Bronchial epithelial cell (primary cell): Measurements from ENCODE around the gene SPHK2. TPM values are rescaled to one million over a fixed set of nuclear protein-coding genes. Genes with fewer than 3 reads are reported as not detected.

Experiments
- DNase-seq: peaks from one replicate; pipeline ENCODE4 v3.0.0-alpha.2; 2010; ENCODE audit warnings: low read depth
- FAIRE-seq: peaks from 2 replicates; lab custom pipeline; 2011; peaks lifted over from hg19 to GRCh38; lab: Jason Lieb, UNC
- H3K27me3 ChIP-seq: 2 replicates; pipeline ENCODE4 v1.5.1; 2011; ENCODE audit warnings: low read length; ENCODE audit not compliant: control insufficient read depth, insufficient read depth
- H3K36me3 ChIP-seq: 2 replicates; pipeline ENCODE4 v1.5.1; 2011; ENCODE audit warnings: low read length; ENCODE audit not compliant: control insufficient read depth, insufficient read depth
- H3K4me3 ChIP-seq: 2 replicates; pipeline ENCODE4 v1.5.1; 2011; ENCODE audit warnings: mild to moderate bottlenecking, low read depth, low read length, control low read depth
- total RNA-seq: library from RNA; depleted of rRNA; stranded (reverse); fragments of >200 nt; gene quantifications from 2 replicates; pipeline ENCODE4 v1.2.1, GENCODE V29; 2014
- TF ChIP-seq, protein P1 (sequence below): IDR thresholded peaks from 2 replicates; pipeline ENCODE4 v1.5.1; 2011; ENCODE audit warnings: mild to moderate bottlenecking, moderate library complexity, low read length, control low read depth, inconsistent platforms; ENCODE audit not compliant: insufficient read depth, severe bottlenecking

The SPHK2 gene
- total RNA-seq, 1 donor from 2014 or later = 3.4 TPM

DNA sequence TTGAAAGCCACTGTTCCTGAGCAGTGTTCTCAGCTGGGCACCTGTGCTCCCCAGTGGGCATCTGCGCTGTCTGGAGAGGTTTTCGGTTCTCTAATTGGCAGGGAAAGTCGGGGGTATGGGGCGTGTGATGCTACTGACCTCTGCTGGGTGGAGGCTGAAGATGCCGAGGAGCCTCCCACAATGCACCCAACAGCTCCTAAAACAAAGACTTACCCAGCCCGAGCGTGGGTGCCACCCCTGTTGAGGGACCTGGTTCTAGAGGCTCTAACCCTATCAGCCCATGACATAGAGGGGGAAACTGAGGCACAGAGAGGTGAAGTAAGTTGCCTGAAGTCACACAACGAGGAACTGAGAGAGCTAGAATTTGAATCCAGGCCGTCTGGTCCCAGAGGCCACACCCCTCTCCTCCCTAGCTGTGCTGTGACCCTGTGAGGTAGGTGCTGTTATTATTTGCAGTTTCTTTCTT lies 10.5 kb upstream of the SPHK2 start:
- Histone ChIP-seq H3K4me3 (no peak overlapping the region), H3K36me3 (peaks cover 1% of the 10 kb centered on the region), H3K27me3 (no peaks in the 10 kb centered on the region)
- FAIRE-seq = no peak
- peak; percentile 39 for DNase-seq
- TF ChIP-seq, protein P1, sequence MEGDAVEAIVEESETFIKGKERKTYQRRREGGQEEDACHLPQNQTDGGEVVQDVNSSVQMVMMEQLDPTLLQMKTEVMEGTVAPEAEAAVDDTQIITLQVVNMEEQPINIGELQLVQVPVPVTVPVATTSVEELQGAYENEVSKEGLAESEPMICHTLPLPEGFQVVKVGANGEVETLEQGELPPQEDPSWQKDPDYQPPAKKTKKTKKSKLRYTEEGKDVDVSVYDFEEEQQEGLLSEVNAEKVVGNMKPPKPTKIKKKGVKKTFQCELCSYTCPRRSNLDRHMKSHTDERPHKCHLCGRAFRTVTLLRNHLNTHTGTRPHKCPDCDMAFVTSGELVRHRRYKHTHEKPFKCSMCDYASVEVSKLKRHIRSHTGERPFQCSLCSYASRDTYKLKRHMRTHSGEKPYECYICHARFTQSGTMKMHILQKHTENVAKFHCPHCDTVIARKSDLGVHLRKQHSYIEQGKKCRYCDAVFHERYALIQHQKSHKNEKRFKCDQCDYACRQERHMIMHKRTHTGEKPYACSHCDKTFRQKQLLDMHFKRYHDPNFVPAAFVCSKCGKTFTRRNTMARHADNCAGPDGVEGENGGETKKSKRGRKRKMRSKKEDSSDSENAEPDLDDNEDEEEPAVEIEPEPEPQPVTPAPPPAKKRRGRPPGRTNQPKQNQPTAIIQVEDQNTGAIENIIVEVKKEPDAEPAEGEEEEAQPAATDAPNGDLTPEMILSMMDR = peak; percentile 65

DNA sequence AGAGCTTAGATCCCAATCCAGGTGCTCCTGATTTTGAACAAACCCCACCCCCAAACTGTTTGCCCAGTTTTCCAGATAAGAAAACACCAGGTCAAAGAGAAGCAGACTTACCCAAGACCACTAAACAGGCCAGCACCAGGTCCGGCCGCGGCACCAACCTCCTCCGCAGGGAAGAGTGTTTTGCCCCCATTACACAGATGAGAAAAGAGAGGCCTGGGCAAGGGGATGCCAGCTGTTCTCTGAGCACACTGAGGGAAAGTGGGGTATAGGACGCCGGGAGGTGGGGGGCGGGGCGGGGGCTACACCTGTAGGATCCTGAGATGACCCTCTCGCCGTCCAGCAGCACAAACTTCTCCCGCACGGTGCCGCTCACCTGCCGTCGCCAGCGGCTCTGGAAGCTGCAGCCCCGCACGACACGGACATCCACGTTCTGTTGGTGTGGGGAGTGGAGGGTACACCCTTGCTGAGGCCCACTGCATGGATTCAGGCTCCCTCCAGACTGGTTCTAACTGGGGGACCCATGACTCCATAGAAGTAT lies 9.7 kb upstream of the SPHK2 start:
- DNase-seq (no peak), FAIRE-seq (no peak)
- Histone ChIP-seq H3K36me3 (peaks cover 1% of the 10 kb centered on the region), H3K4me3 (no peak overlapping the region), H3K27me3 (no peaks in the 10 kb centered on the region)
- TF ChIP-seq, protein P1 = no peak

DNA sequence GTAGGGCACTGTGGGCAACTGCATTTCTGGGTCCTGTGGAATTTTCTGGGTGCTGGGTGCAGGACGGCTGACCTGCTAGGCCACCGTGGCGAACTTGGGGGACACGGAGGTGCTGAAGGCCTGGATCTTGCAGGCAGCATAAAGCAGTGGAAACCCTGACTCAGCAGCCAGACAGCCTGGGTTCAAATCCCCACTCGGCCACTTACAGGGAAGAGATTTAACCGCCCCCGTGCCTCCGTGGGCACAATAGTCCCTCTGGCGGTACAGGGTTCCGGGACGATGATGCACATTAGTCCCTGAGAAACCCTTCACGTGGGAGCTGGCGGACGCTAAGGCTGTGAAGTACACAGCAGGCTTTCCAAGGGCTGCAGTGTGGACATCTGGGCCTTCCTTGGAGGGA lies 7.4 kb upstream of the SPHK2 start:
- DNase-seq (no peak), FAIRE-seq (no peak)
- peaks cover 17% of the 10 kb centered on the region for H3K36me3 ChIP-seq
- no peak overlapping the region for H3K4me3 ChIP-seq
- H3K27me3 ChIP-seq = no peaks in the 10 kb centered on the region
- TF ChIP-seq, protein P1 = no peak

DNA sequence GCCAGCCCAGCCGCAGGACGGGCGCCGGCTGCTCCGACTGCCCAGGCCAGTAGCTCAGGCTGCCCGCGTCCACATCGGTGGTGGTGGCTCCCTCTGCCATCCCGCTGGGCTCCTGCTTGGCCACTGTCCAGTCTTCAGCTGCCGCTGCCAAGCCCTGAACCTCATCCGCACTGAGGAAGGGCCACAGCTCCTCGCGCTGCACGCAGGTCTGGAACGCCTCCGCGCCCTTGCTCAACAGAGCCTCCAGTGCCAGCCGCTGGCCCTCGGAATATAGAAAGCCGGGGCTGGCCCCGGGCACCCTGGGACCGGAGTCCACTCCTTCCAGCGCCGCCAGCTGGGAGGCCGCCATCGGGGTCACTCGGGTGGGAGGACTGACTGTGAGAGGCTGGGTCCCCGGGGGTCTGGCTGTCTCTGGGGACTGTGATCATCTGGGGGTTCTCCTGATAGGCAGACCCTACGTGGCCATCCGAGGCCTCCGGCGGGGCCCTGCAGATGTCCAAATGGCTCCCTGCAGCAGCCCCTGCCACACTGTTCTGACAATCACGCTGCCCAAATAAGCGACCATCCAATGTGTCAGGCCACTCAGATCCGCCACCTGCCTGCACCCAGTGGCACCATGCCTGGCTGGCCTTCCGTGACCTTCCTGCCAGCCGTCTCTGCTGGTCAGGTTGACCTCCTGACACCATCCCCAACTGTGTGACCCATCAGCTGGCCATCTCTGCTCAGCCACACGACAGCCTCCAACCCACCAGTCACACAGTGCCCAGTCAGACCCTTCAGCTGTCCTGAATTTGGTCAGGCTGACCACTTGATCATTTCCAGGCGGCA lies 6.1 kb upstream of the SPHK2 start:
- Histone ChIP-seq H3K27me3 (no peaks in the 10 kb centered on the region), H3K4me3 (no peak overlapping the region), H3K36me3 (peaks cover 28% of the 10 kb centered on the region)
- TF ChIP-seq, protein P1 = no peak
- no peak for FAIRE-seq
- no peak for DNase-seq

DNA sequence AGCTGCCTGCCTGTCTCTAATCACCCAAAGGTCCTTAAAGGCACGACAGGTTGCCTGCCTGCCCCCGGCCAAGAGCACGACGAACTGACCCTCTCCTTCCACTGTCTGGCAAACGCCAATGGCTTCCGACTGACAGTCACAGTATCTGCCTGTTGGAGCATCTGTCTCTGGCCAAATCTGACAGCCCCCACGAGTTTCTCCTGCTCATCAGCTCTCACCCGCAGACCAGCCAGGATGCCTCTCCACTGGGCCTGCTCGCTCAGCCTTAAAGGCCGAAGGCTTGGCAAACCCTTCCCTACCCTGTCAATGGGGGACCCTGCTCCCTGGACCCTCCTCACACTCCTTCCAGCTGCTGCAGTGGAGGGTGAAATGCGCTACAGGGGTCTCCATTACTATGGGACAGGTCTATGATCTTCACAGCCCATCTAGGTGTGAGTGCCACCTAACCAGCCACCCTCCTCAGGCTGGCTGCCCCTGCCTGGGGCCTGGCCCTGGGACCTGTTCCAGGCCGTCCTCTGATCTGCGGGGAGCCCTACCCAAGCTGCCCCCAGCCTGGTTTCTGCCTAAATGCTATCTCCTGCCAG lies 5.4 kb upstream of the SPHK2 start:
- Histone ChIP-seq H3K4me3 (peak overlapping the region; percentile 40), H3K36me3 (peaks cover 28% of the 10 kb centered on the region), H3K27me3 (no peaks in the 10 kb centered on the region)
- TF ChIP-seq, protein P1 = no peak
- no peak for FAIRE-seq
- DNase-seq = no peak
